H9 (cell line): ENCODE results near the gene CHDH. TPM values are rescaled to one million over a fixed set of nuclear protein-coding genes. Genes with fewer than 3 reads are reported as not detected.

Experiments used
- DNase-seq: peaks from one replicate; pipeline ENCODE4 v3.0.0-alpha.2; 2017
- H2AFZ ChIP-seq: one replicate; pipeline ENCODE4 v1.6.1; 2013; ENCODE audit warnings: mild to moderate bottlenecking, low read length, control low read depth, moderate library complexity
- H2AK5ac ChIP-seq: 2 replicates; pipeline ENCODE4 v1.6.1; 2013; ENCODE audit warnings: low read length, control low read depth, mixed read lengths; ENCODE audit not compliant: insufficient read length
- H2BK120ac ChIP-seq: one replicate; pipeline ENCODE4 v1.6.1; 2013; ENCODE audit warnings: low read depth, mild to moderate bottlenecking, low read length, control low read depth, inconsistent platforms; ENCODE audit not compliant: poor library complexity, severe bottlenecking
- H2BK12ac ChIP-seq: 2 replicates; pipeline ENCODE4 v1.6.1; 2013; ENCODE audit warnings: low read length, control low read depth, mixed read lengths, low read depth; ENCODE audit not compliant: insufficient read length
- H2BK15ac ChIP-seq: 2 replicates; pipeline ENCODE4 v1.6.1; 2013; ENCODE audit warnings: low read depth, low read length, control low read depth
- H2BK20ac ChIP-seq: one replicate; pipeline ENCODE4 v1.6.1; 2013; ENCODE audit warnings: low read depth, mild to moderate bottlenecking, low read length, control low read depth, inconsistent platforms; ENCODE audit not compliant: poor library complexity, severe bottlenecking
- H2BK5ac ChIP-seq: 2 replicates; pipeline ENCODE4 v1.6.1; 2013; ENCODE audit warnings: low read length, control low read depth, mixed read lengths; ENCODE audit not compliant: insufficient read length
- H3K14ac ChIP-seq: 2 replicates; pipeline ENCODE4 v1.6.1; 2013; ENCODE audit warnings: low read length, control low read depth; ENCODE audit not compliant: insufficient read depth
- H3K18ac ChIP-seq: 2 replicates; pipeline ENCODE4 v1.6.1; 2013; ENCODE audit warnings: low read depth, mild to moderate bottlenecking, mixed read lengths, low read length, control low read depth; ENCODE audit not compliant: insufficient read length
- H3K23ac ChIP-seq: 2 replicates; pipeline ENCODE4 v1.6.1; 2013; ENCODE audit warnings: low read length, control low read depth, mixed read lengths, low read depth; ENCODE audit not compliant: insufficient read length
- H3K23me2 ChIP-seq: 2 replicates; pipeline ENCODE4 v1.6.1; 2013; ENCODE audit warnings: low read depth, mild to moderate bottlenecking, mixed read lengths, low read length, control low read depth; ENCODE audit not compliant: insufficient read length, poor library complexity, severe bottlenecking
- H3K27ac ChIP-seq: 2 replicates; pipeline ENCODE4 v1.5.1; 2013; ENCODE audit warnings: low read length, control low read depth, mixed read lengths, low read depth; ENCODE audit not compliant: insufficient read length
- H3K27me3 ChIP-seq: 2 replicates; pipeline ENCODE4 v1.6.1; 2013; ENCODE audit warnings: low read length, control low read depth, inconsistent platforms; ENCODE audit not compliant: insufficient read depth
- H3K4ac ChIP-seq: 2 replicates; pipeline ENCODE4 v1.6.1; 2013; ENCODE audit warnings: low read depth, mild to moderate bottlenecking, control low read depth, inconsistent platforms, low read length, moderate library complexity
- H3K4me1 ChIP-seq: 2 replicates; pipeline ENCODE4 v1.6.1; 2013; ENCODE audit warnings: low read length, control low read depth, inconsistent platforms; ENCODE audit not compliant: insufficient read depth
- H3K4me2 ChIP-seq: 2 replicates; pipeline ENCODE4 v1.6.1; 2013; ENCODE audit warnings: low read length, control low read depth, mixed read lengths; ENCODE audit not compliant: insufficient read length, insufficient read depth
- H3K56ac ChIP-seq: 2 replicates; pipeline ENCODE4 v1.6.1; 2013; ENCODE audit warnings: low read depth, mild to moderate bottlenecking, mixed read lengths, low read length, control low read depth; ENCODE audit not compliant: insufficient read length
- H3K79me1 ChIP-seq: 2 replicates; pipeline ENCODE4 v1.6.1; 2013; ENCODE audit warnings: low read depth, mild to moderate bottlenecking, moderate library complexity, low read length, control low read depth, inconsistent platforms; ENCODE audit not compliant: insufficient read depth, poor library complexity, severe bottlenecking
- H3K79me2 ChIP-seq: 2 replicates; pipeline ENCODE4 v1.6.1; 2013; ENCODE audit warnings: low read length, control low read depth, inconsistent platforms; ENCODE audit not compliant: insufficient read depth
- H3K9ac ChIP-seq: 2 replicates; pipeline ENCODE4 v1.6.1; 2013; ENCODE audit warnings: low read length, control low read depth, mixed read lengths; ENCODE audit not compliant: insufficient read length; ENCODE audit errors: extremely low read depth
- H3K9me3 ChIP-seq: one replicate; pipeline ENCODE4 v1.6.1; 2013; ENCODE audit warnings: low read depth, low read length, inconsistent platforms; ENCODE audit not compliant: control insufficient read depth
- H3T11ph ChIP-seq: one replicate; pipeline ENCODE4 v1.6.1; 2013; ENCODE audit warnings: mild to moderate bottlenecking, low read length, control low read depth, inconsistent platforms
- H4K20me1 ChIP-seq: one replicate; pipeline ENCODE4 v1.6.1; 2013; ENCODE audit not compliant: control insufficient read depth, insufficient read length, insufficient read depth
- H4K5ac ChIP-seq: 2 replicates; pipeline ENCODE4 v1.6.1; 2013; ENCODE audit warnings: low read depth, mild to moderate bottlenecking, mixed read lengths, low read length, control low read depth; ENCODE audit not compliant: insufficient read length
- H4K8ac ChIP-seq: replicated peaks from 2 replicates; pipeline ENCODE4 v1.6.1; 2013; ENCODE audit warnings: low read length, control low read depth, mixed read lengths, low read depth; ENCODE audit not compliant: insufficient read length
- H4K91ac ChIP-seq: 2 replicates; pipeline ENCODE4 v1.6.1; 2013; ENCODE audit warnings: low read depth, mild to moderate bottlenecking, moderate library complexity, mixed read lengths, low read length, control low read depth; ENCODE audit not compliant: insufficient read length
- H3K27ac Mint-ChIP-seq, 3 experiments: 2 replicates in 2 of 3; 3 replicates in 1 of 3; pipeline ENCODE4 v1.8.0; 2020 to 2021; ENCODE audit warnings: mixed read lengths in 3 of 3, mild to moderate bottlenecking in 1 of 3, moderate library complexity in 1 of 3
- H3K27me3 Mint-ChIP-seq: 2 replicates; pipeline ENCODE4 v1.8.0; 2021; ENCODE audit warnings: low read depth, mild to moderate bottlenecking, moderate library complexity, mixed read lengths
- H3K36me3 Mint-ChIP-seq, 3 experiments: 2 replicates in 2 of 3; 3 replicates in 1 of 3; pipeline ENCODE4 v1.8.0; 2020 to 2021; ENCODE audit warnings: low read depth in 3 of 3, mixed read lengths in 3 of 3; ENCODE audit not compliant: insufficient read depth in 1 of 3
- H3K4me1 Mint-ChIP-seq, 2 experiments: 2 replicates each; pipeline ENCODE4 v1.8.0; 2020; ENCODE audit warnings: mixed read lengths in 2 of 2
- H3K4me3 Mint-ChIP-seq, 2 experiments: 2 replicates in 1 of 2; 3 replicates in 1 of 2; pipeline ENCODE4 v1.8.0; 2020 to 2021; ENCODE audit warnings: mild to moderate bottlenecking in 2 of 2, mixed read lengths in 2 of 2, moderate library complexity in 1 of 2
- H3K9me3 Mint-ChIP-seq, 2 experiments: 2 replicates in 1 of 2; 3 replicates in 1 of 2; pipeline ENCODE4 v1.8.0; 2020; ENCODE audit warnings: mild to moderate bottlenecking in 2 of 2, mixed read lengths in 2 of 2, moderate library complexity in 1 of 2
- CTCF ChIP-seq: fragments of 200-600 bp; sonication (generic); conservative IDR thresholded peaks from 3 replicates; pipeline ENCODE4 v1.8.0; 2021; ENCODE audit warnings: antibody characterized with exemption, mild to moderate bottlenecking
- WGBS: extraction: QIAGEN DNeasy Blood & Tissue Kit; methylation state at CpG from one replicate; pipeline ENCODE4 v1.1.7; 2013; ENCODE audit warnings: missing lambda C conversion rate, low lambda C conversion rate, mixed read lengths; ENCODE audit not compliant: insufficient read length; ENCODE audit errors: extremely low coverage; 5-methylcytosine and 5-hydroxymethylcytosine counted together
- total RNA-seq: library from RNA; stranded (reverse); gene quantifications from 2 replicates; pipeline ENCODE4 v1.2.1, GENCODE V29; 2021

CHDH gene
- total RNA-seq, 1 experiment from 2014 or later: 11.0 TPM

DNA sequence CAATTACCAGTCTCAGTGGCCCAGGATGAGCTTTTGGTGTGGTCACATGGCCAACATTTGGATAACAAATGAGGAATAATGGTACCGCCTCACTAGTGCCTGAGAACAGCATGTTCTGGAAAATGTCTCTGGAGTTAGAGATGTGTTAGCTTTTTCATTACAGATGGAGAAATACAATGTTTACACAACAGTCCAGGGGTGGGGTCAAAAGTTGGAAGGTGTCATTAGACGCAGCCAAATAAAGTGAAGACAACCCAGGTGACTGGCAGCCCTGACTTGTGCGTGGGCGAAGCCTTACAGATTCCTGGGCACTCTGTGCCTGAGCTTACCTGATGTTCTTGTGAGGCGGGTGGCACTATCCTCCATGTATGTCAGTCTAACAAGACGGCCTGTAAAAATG lies 13.0 kb upstream of the CHDH start:
- no peak overlapping the region for H4K8ac ChIP-seq
- Mint-ChIP-seq H3K27ac (peak overlapping the region in 1 of 3 experiments; percentile 17; a peak in 1 of 7 replicates), H3K36me3 (peaks cover 4 to 49% (median 30%) of the 10 kb centered on the region in 3 experiments; a peak in 6 of 7 replicates), H3K27me3 (no peaks in the 10 kb centered on the region), H3K4me1 (no peaks in the 10 kb centered on the region), H3K9me3 (no peaks in the 10 kb centered on the region), H3K4me3 (no peak overlapping the region)
- H3K27me3 ChIP-seq: no peaks in the 10 kb centered on the region; the same call in 1 of the 2 replicates
- H3K56ac ChIP-seq: no peak overlapping the region
- no peak overlapping the region for H3K9ac ChIP-seq
- H2BK5ac ChIP-seq: no peak overlapping the region
- H3K14ac ChIP-seq: no peak overlapping the region
- WGBS: no CpG with 5 or more reads among the region's 6 CpGs
- no peaks in the 10 kb centered on the region for H3K79me1 ChIP-seq
- no peak for TF ChIP-seq CTCF
- no peak for DNase-seq
- H3K4me2 ChIP-seq: no peak overlapping the region
- H3K4ac ChIP-seq: no peak overlapping the region
- no peaks in the 10 kb centered on the region for H3K23me2 ChIP-seq
- no peak overlapping the region for H4K5ac ChIP-seq
- H3K79me2 ChIP-seq: no peaks in the 10 kb centered on the region
- no peaks in the 10 kb centered on the region for H4K20me1 ChIP-seq
- H3K18ac ChIP-seq: no peak overlapping the region
- no peak overlapping the region for H2BK15ac ChIP-seq
- H2BK12ac ChIP-seq: no peak overlapping the region
- no peak overlapping the region for H3K23ac ChIP-seq
- H2AK5ac ChIP-seq: no peak overlapping the region
- H3K9me3 ChIP-seq: no peaks in the 10 kb centered on the region
- H3T11ph ChIP-seq: no peak overlapping the region
- no peaks in the 10 kb centered on the region for H3K4me1 ChIP-seq
- H2AFZ ChIP-seq: no peak overlapping the region
- no peak overlapping the region for H2BK120ac ChIP-seq
- no peak overlapping the region for H4K91ac ChIP-seq
- H2BK20ac ChIP-seq: no peak overlapping the region
- no peak overlapping the region for H3K27ac ChIP-seq
